Activated CD4-positive, alpha-beta memory T cell treated with anti-CD3 and anti-CD28 coated beads, Interleukin-2, amount 10 ng/mL, durations not matched to agents 7 days and 5 days (primary cell): ENCODE results near the gene CDH15. TPM values are rescaled to one million over a fixed set of nuclear protein-coding genes. Genes with fewer than 3 reads are reported as not detected.

Source experiments
- CTCF ChIA-PET: fragments of 350-600 bp; sonication (Branson Sonifier 250); formaldehyde crosslinking; loops from one replicate; lab custom pipeline; 2021; ENCODE audit warnings: antibody characterized with exemption, inconsistent platforms; lab: Charles Lee
- POLR2A ChIA-PET: fragments of 350-600 bp; sonication (Branson Sonifier 250); formaldehyde crosslinking; loops from one replicate; lab custom pipeline; 2021; ENCODE audit warnings: antibody characterized with exemption; lab: Charles Lee
- DNase-seq: peaks from one replicate; pipeline ENCODE4 v3.0.0-alpha.2; 2020
- H3K27ac Mint-ChIP-seq: one replicate; pipeline ENCODE4 v1.8.0; 2021; ENCODE audit warnings: mild to moderate bottlenecking, mixed read lengths
- H3K27me3 Mint-ChIP-seq: one replicate; pipeline ENCODE4 v1.8.0; 2021; ENCODE audit warnings: mixed read lengths
- H3K36me3 Mint-ChIP-seq: one replicate; pipeline ENCODE4 v1.8.0; 2021; ENCODE audit warnings: low read depth, mixed read lengths
- H3K4me1 Mint-ChIP-seq: one replicate; pipeline ENCODE4 v1.8.0; 2021; ENCODE audit warnings: mixed read lengths
- H3K4me3 Mint-ChIP-seq: one replicate; pipeline ENCODE4 v1.8.0; 2021; ENCODE audit warnings: mild to moderate bottlenecking, mixed read lengths
- H3K9me3 Mint-ChIP-seq: one replicate; pipeline ENCODE4 v1.8.0; 2021; ENCODE audit warnings: mixed read lengths
- total RNA-seq, 2 experiments: library from RNA; stranded (reverse); gene quantifications; one replicate each; pipeline ENCODE4 v1.2.3, GENCODE V29; 2021

CDH15 gene
- total RNA-seq, 2 experiments from 2014 or later: not detected

DNA sequence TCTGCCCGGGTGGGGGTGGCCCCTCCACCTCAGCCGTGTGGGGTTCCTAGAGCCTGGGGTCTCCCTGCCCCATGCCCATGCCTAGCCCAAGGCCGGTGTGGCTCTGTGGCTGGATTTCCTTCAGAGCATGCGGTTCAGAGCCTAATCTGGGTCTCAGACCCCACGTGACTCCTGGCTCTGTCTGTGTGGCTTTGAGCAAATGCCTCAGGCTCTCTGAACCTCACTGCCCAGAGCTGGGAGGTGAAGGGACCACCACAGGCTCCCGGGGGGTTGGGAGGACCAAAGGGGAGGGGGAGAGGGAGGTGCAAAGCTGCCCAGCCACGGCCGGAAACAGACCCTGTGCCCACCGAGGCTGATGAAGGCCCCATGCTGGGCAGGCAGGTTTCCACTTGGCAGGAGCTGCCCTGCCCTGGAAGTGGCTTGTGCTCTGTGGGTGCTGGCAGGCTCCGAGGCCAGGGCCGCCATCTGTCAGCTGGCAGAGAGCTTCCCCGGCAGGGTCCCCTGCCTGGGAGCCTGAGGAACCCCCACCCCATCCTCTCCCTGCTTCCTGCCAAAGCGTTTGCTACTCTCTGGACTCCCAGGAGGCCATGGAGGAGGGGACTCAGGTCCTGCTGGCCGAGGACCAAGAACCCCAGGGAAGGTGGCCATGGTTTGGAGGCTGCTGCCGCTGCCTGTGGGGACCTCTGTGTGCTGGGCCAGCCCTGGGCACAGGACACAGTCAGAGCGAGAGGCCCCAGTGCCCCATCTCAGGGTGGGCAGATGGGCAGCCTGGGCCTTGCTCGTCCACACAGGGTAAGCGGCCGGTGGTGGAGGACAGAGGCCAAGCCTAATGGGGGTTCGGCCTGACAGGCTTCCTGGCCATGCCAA is 4.0 kb downstream of the CDH15 start:
- POLR2A ChIA-PET: interaction anchor here (0.9 kb wide), 1 partner anchor 365 kb away, joined by 3 read pairs; no protein-coding TSS in a partner anchor

DNA sequence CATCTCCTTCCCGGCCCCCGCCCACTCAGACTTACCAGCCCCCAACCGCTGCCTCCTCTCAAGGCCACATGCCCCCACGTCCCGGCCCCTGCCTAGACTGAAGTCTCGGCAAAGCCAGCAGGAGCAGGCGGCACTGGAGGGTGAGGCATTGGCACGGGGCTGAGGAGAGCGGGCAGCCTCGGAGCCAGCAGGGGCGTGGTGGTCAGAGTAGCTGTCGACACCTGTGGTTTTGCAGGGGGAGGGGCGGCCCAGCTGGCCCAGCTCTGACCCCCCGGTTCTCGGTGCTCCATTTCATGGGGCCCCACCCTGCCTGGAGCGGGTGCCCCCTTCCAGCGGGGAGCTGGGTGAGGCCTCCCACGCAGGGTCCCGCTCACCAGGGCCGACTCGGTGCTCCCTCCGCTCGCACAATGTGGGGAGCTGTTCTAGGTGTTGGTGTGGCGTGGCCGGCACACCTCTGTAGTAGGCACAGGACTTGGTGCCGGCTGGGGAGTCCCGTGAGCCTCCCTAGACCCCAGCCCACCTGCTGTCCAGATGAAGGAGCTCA is 4.7 kb downstream of the CDH15 start:
- POLR2A ChIA-PET: interaction anchor here (0.9 kb wide), 1 partner anchor 366 kb away, joined by 3 read pairs; no protein-coding TSS in a partner anchor
- Mint-ChIP-seq H3K4me3 (no peak overlapping the region), H3K9me3 (no peaks in the 10 kb centered on the region), H3K4me1 (no peaks in the 10 kb centered on the region), H3K27me3 (no peaks in the 10 kb centered on the region), H3K36me3 (no peaks in the 10 kb centered on the region), H3K27ac (no peak overlapping the region)
- DNase-seq: no peak
- CTCF ChIA-PET: no interaction called here

More for the DNA sequence above, 4.0 kb downstream of the CDH15 start:
- Mint-ChIP-seq H3K27me3 (peaks cover 4% of the 10 kb centered on the region), H3K4me1 (peaks cover 5% of the 10 kb centered on the region), H3K36me3 (no peaks in the 10 kb centered on the region), H3K27ac (no peak overlapping the region), H3K9me3 (no peaks in the 10 kb centered on the region), H3K4me3 (no peak overlapping the region)
- CTCF ChIA-PET: no interaction called here
- no peak for DNase-seq

DNA sequence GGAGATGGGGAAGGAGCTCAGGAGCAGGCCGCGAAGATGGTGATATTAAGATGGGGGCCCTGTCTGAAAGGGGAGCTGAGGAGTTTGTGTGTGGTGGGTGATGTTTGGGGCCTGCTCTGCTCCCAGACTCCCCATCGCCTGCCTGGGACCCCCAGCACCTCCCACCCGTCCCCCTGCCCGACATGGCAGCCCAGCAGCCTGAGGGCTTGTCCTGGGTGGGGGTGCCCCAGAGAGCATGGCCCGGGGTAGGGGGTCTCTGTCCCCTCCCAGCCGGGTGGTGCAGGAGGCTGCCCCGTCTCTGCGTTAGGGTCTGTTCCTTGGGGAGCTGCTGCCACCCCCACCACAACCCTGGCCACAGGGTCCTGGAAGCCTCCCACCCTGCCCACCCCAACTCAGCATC is 5.2 kb downstream of the CDH15 start:
- H3K27me3 Mint-ChIP-seq: no peaks in the 10 kb centered on the region
- no peaks in the 10 kb centered on the region for H3K36me3 Mint-ChIP-seq
- H3K27ac Mint-ChIP-seq: no peak overlapping the region
- DNase-seq: no peak
- ChIA-PET POLR2A (no interaction called here), CTCF (no interaction called here)
- H3K4me1 Mint-ChIP-seq: no peaks in the 10 kb centered on the region
- H3K9me3 Mint-ChIP-seq: no peaks in the 10 kb centered on the region
- no peak overlapping the region for H3K4me3 Mint-ChIP-seq

DNA sequence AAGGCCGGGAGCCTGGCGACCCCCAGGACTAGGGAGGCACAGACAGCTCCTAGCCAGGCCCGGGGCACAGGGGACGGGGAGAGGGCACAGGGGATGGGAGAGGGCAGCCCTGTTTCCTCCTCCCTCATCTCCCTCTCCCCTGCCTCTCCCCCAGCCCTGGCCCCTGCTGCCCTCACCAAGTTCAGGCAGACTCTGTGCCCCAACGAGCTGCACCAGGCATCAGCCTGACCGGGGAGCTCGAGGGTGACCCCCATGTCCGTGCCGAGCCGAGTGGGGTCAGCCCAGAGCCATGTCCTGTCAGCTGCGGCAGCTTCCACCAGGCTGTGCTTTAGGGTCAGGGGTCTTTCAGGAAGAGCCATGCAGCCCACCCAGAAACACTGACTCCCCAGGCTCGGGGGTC is 6.0 kb downstream of the CDH15 start:
- ChIA-PET POLR2A (no interaction called here), CTCF (no interaction called here)
- no peaks in the 10 kb centered on the region for H3K27me3 Mint-ChIP-seq
- H3K9me3 Mint-ChIP-seq: no peaks in the 10 kb centered on the region
- H3K4me1 Mint-ChIP-seq: no peaks in the 10 kb centered on the region
- H3K36me3 Mint-ChIP-seq: no peaks in the 10 kb centered on the region
- DNase-seq: no peak
- no peak overlapping the region for H3K4me3 Mint-ChIP-seq
- H3K27ac Mint-ChIP-seq: no peak overlapping the region

DNA sequence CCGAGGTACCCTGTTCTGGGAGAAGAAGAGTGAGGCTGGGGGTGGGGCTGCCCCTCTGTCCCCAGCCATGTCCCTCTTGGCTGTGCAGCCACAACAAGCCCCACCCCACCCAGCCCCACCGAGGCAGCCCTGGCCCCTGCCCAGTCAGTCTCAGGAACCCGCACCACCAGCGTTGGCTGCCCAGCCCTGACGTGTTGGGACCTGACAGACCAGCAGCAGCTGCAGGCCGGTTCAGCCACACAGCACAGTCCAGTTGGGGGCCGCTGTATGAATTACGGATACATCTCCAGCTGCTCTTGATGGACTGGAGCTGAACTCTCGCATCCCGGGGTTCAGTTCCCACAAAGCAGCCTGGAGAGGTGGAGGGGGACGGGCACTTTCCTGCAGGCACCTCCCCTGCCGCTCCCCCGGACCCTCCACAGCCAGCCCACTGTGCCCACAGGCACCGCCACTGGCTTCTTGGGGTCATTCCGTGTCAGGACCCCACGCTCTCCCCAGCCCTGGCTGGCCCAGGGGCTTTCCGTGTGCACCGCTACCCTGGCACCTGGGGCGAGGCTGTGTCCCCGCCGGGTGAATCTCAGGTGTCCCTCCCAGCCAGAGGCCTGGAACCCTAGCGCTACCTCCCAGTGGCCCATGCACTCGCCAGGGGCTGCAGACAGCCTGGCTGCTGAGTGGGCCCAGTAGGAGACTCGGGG is 7.1 kb downstream of the CDH15 start:
- Mint-ChIP-seq H3K9me3 (no peaks in the 10 kb centered on the region), H3K36me3 (no peaks in the 10 kb centered on the region), H3K27ac (no peak overlapping the region), H3K27me3 (no peaks in the 10 kb centered on the region), H3K4me1 (no peaks in the 10 kb centered on the region), H3K4me3 (no peak overlapping the region)
- ChIA-PET POLR2A (no interaction called here), CTCF (no interaction called here)
- no peak for DNase-seq

DNA sequence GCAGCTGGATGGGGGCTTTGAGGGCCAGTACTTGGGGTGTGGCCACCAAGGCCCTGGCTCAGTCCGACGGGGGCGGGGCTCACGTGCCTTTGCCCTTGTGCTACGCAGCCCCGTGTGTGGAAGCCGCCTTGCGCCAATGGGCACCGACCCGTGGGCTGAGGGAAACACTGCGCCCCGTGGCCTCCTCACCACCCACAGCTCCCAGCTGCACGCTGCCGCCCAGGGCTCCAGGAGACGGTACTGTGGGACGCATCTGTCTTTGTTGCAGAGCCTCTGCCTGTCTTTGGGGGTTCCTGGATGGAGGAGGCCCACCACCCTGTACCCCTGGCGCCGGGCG is 7.6 kb downstream of the CDH15 start:
- H3K4me3 Mint-ChIP-seq: no peak overlapping the region
- POLR2A ChIA-PET: no interaction called here
- CTCF ChIA-PET: no interaction called here
- H3K36me3 Mint-ChIP-seq: no peaks in the 10 kb centered on the region
- H3K27me3 Mint-ChIP-seq: no peaks in the 10 kb centered on the region
- no peak for DNase-seq
- no peaks in the 10 kb centered on the region for H3K4me1 Mint-ChIP-seq
- no peak overlapping the region for H3K27ac Mint-ChIP-seq
- H3K9me3 Mint-ChIP-seq: no peaks in the 10 kb centered on the region

DNA sequence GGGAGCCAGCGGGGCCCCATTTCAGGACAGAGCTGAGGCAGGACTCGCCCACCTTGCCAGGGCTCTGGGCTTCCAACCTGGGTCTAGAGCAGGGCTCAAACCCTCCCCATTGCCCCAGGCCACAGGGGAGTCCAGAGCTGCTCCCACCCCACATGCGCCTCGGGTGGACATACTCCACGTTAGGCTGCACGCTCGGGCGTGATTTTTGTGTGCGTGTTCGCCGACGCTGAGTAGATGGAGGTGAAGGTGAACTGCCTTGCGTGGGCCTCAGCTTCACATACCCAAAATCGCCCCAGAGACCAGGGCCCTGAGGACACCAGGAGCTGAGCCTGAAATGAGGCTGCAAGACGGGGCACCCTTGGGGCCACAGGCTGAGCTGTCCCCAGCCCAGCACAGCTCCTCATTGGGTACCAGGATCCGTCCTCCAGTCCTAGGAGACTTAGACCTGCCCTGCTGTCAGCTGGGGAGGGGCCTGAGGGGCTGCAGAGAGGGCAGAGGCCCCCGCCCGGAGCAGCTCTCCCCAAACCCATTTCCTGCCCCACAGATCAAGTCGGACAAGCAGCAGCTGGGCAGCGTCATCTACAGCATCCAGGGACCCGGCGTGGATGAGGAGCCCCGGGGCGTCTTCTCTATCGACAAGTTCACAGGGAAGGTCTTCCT is 8.2 kb downstream of the CDH15 start:
- POLR2A ChIA-PET: no interaction called here
- CTCF ChIA-PET: no interaction called here
- Mint-ChIP-seq H3K4me1 (no peaks in the 10 kb centered on the region), H3K27ac (no peak overlapping the region), H3K4me3 (no peak overlapping the region), H3K36me3 (no peaks in the 10 kb centered on the region), H3K9me3 (no peaks in the 10 kb centered on the region), H3K27me3 (no peaks in the 10 kb centered on the region)
- DNase-seq: no peak

DNA sequence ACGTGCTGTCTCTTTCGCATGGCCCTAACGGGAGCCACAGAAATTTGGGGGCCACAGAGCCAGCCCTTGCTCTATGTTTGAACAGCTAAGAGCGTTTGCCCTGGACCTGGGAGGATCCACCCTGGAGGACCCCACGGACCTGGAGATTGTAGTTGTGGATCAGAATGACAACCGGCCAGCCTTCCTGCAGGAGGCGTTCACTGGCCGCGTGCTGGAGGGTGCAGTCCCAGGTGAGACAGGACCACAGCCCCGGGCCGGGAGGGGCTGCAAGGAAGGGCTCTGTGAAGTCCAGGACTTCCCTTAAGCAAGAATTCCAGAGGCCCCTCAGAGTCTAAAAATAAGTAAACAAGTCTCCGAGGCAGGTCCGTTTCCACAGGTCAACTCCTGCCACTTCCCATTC is 11.9 kb downstream of the CDH15 start:
- POLR2A ChIA-PET: interaction anchor here (2.0 kb wide), 1 partner anchor 371 kb away, joined by 4 read pairs; the partner anchor contains the start of gene APRT
- no peak overlapping the region for H3K4me3 Mint-ChIP-seq

DNA sequence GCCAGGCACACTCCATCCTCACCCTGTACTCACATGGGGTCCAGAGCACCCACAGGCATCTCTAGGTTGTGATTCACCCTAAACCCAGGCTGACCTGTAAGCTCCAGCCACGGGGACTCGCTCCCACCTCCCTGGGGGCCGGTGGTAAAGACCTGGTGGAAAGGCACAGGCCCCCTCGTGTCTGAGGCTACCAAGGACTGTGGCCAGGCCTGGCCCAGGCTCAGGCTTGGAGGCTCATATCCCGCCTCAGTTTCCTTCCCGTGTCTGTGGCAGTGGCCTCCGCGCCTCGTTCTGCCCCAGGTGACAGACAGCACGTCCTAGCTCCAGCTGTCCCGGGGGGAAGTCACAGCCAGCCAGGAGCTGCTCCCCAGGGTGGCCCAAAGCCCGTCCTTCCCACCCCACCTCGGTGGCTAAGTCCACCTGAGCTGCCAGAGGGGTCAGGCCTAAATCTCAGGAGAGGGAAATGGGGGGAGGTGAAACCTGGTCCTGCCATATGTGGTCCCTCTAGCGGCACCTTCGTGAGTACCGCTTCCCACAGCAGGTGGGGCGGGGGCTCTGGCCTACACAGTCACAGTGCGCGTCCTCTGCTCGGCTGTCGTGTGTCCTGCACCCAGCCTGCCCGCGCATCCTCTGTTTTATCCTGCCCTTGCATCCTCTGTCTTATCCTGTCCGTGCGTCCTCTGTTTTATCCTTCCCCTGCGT is 12.6 kb downstream of the CDH15 start:
- no peaks in the 10 kb centered on the region for H3K9me3 Mint-ChIP-seq
- no peaks in the 10 kb centered on the region for H3K36me3 Mint-ChIP-seq
- no peak overlapping the region for H3K27ac Mint-ChIP-seq
- H3K27me3 Mint-ChIP-seq: no peaks in the 10 kb centered on the region
- H3K4me1 Mint-ChIP-seq: no peaks in the 10 kb centered on the region
- no peak for DNase-seq
- H3K4me3 Mint-ChIP-seq: no peak overlapping the region
- ChIA-PET POLR2A (interaction anchor here (2.0 kb wide), 1 partner anchor 372 kb away, joined by 4 read pairs; the partner anchor contains the start of gene APRT), CTCF (no interaction called here)

More for the DNA sequence above, 11.9 kb downstream of the CDH15 start:
- Mint-ChIP-seq H3K27ac (no peak overlapping the region), H3K27me3 (no peaks in the 10 kb centered on the region), H3K9me3 (no peaks in the 10 kb centered on the region), H3K36me3 (no peaks in the 10 kb centered on the region), H3K4me1 (no peaks in the 10 kb centered on the region)
- CTCF ChIA-PET: no interaction called here
- no peak for DNase-seq

DNA sequence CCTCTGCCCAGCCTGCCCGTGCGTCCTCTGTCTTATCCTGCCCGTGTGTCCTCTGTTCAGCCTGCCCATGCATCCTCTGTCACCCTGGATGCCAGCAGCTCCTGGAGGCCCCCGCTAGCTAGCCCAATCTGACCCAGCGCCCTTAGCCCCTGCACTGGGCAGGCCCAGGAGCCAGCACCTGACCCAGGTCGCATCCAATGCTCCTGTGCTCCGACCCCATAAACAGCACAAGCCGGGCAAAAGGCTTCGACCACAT is 13.1 kb downstream of the CDH15 start:
- no peak for DNase-seq
- no peaks in the 10 kb centered on the region for H3K4me1 Mint-ChIP-seq
- H3K36me3 Mint-ChIP-seq: no peaks in the 10 kb centered on the region
- H3K4me3 Mint-ChIP-seq: no peak overlapping the region
- no peaks in the 10 kb centered on the region for H3K9me3 Mint-ChIP-seq
- H3K27me3 Mint-ChIP-seq: no peaks in the 10 kb centered on the region
- ChIA-PET POLR2A (interaction anchor here (1.0 to 2.0 kb wide), 2 partner anchors 11 to 372 kb away, joined by 4 to 5 read pairs; partner anchors contain the start of gene APRT), CTCF (no interaction called here)
- H3K27ac Mint-ChIP-seq: no peak overlapping the region

DNA sequence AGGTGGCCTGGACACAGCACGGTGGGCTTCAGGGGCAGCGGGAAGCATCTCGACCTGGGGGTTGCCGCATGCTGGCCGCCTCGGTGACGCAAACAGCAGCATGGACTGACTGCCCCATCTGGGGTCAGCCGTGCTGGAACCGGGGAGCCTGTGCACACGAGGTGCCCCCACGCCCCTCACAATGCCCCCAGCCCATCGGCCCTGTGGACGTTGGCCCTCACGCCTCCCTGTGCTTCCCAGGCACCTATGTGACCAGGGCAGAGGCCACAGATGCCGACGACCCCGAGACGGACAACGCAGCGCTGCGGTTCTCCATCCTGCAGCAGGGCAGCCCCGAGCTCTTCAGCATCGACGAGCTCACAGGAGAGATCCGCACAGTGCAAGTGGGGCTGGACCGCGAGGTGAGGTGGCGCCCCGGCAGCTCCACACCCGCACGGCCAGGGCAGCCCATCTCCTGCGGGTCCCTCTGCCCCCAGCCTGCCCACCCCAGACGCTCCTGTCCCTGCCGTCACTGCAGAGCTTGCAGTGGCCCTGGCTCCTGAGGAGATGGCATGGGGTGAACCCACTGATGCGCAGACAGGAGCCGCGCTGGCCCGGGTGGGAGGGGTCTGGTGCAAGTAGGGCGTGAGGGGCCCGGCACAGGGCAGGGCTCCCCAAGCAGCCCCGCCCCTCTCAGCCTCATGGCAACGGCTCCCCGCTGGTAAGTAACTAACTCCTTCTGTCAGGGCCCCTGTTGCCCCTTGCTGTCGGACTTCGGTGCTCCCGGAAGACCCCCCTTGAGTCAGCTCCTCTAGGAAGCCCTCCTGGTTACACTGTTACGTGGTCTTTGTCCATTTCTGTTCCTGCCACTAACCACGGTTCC is 13.6 kb downstream of the CDH15 start:
- CTCF ChIA-PET: no interaction called here
- POLR2A ChIA-PET: interaction anchor here (0.8 to 2.0 kb wide), 3 partner anchors 11 to 373 kb away, joined by 4 to 5 read pairs (median 4); partner anchors contain the start of genes APRT and ZNF778
- DNase-seq: peak; percentile 46

More for the DNA sequence above, 13.6 kb downstream of the CDH15 start:
- no peak overlapping the region for H3K4me3 Mint-ChIP-seq
- H3K36me3 Mint-ChIP-seq: no peaks in the 10 kb centered on the region
- H3K4me1 Mint-ChIP-seq: no peaks in the 10 kb centered on the region
- no peaks in the 10 kb centered on the region for H3K27me3 Mint-ChIP-seq
- no peaks in the 10 kb centered on the region for H3K9me3 Mint-ChIP-seq
- no peak overlapping the region for H3K27ac Mint-ChIP-seq
